Heart right ventricle (tissue), 16 donors: ENCODE data around the gene PCDHGB1. TPM values are rescaled to one million over a fixed set of nuclear protein-coding genes. Genes with fewer than 3 reads are reported as not detected.
A peak's percentile ranks its signal among the peaks of the same experiment; 100 is the strongest.
"Not testable (repeated sequence)": the region's sequence is repeated elsewhere in the genome, so short reads cannot be mapped to it uniquely, and the experiment has no call there.

Source experiments
- ATAC-seq, 8 donors: fragments of 200-7000 bp; cut with Tn5 transposase; one replicate each; pipeline ENCODE4 v1.9.1; 2020; ENCODE audit warnings: mild to moderate bottlenecking in 8 of 8, moderate library complexity in 8 of 8, moderate number of reproducible peaks in 1 of 8
- DNase-seq, 2 donors: peaks; one replicate each; pipeline ENCODE4 v3.0.0-alpha.2; 2020
- H3K27ac ChIP-seq, 10 donors: fragments of 200-600 bp; sonication (generic) in 2 of 10; one replicate each; pipeline versions ENCODE4 v1.5.0 to v1.8.0; 2020 to 2022; ENCODE audit warnings: mild to moderate bottlenecking in 3 of 10
- H3K27me3 ChIP-seq, 7 donors: fragments of 200-600 bp; one replicate each; pipeline ENCODE4 v1.8.0; 2021 to 2022; ENCODE audit warnings: mild to moderate bottlenecking in 2 of 7
- H3K36me3 ChIP-seq, 9 donors: fragments of 200-600 bp; sonication (generic) in 1 of 9; one replicate each; pipeline versions ENCODE4 v1.5.0 to v1.8.0; 2020 to 2022; ENCODE audit warnings: mild to moderate bottlenecking in 2 of 9
- H3K4me1 ChIP-seq, 9 donors: fragments of 200-600 bp; sonication (generic) in 1 of 9; one replicate each; pipeline versions ENCODE4 v1.5.0 to v1.8.0; 2020 to 2022; ENCODE audit warnings: mild to moderate bottlenecking in 4 of 9
- H3K4me3 ChIP-seq, 10 donors: fragments of 200-600 bp; sonication (generic) in 2 of 10; one replicate each; pipeline versions ENCODE4 v1.5.0 to v1.8.0; 2020 to 2022; ENCODE audit warnings: mild to moderate bottlenecking in 7 of 10, moderate library complexity in 2 of 10
- H3K9me3 ChIP-seq, 11 donors: fragments of 200-600 bp in 10 of 11; sonication (generic) in 2 of 11; one replicate each; pipeline versions ENCODE4 v1.5.0 to v1.8.0; 2013 to 2022; ENCODE audit warnings: mild to moderate bottlenecking in 2 of 11, control low read depth in 1 of 11, moderate library complexity in 1 of 11
- WGBS, 2 donors: extraction: QIAGEN DNeasy Blood & Tissue Kit; methylation state at CpG; one replicate each; pipeline ENCODE4 v1.1.7; 2013; ENCODE audit warnings: inconsistent platforms in 1 of 2; 5-methylcytosine and 5-hydroxymethylcytosine counted together
- intact Hi-C, 10 donors: fragments of 100-400 bp; cut with DNase I; formaldehyde crosslinking; loops; one replicate each; pipeline versions ENCODE4 v1.11.1 to v1.14.2; 2022
- polyA plus RNA-seq, 2 donors: library from polyadenylated mRNA; stranded (reverse); fragments of 200-250 nt; gene quantifications; one replicate each; pipeline ENCODE4 v1.2.3, GENCODE V29; 2013
- total RNA-seq, 10 donors: library from RNA; stranded (reverse); fragmentation: NEBNext Ultra II Directional in 3 of 10; extraction: Animal tissue kit (Norgen Biotek cat#: 25700) in 3 of 10; gene quantifications; one replicate each; pipeline versions ENCODE4 v1.2.1 to v1.2.4, GENCODE V29; 2021 to 2023
- TF ChIP-seq, protein P1 (sequence below), 9 donors: fragments of 200-600 bp; sonication (generic) in 2 of 9; IDR thresholded peaks; one replicate each; pipeline versions ENCODE4 v1.5.0 to v1.8.0; 2021 to 2022; ENCODE audit warnings: antibody characterized with exemption in 9 of 9, mild to moderate bottlenecking in 5 of 9, moderate library complexity in 1 of 9
- donor health status: Arrhythmogenic right ventricular cardiomyopathy.
- donor health status: ischemic (EF 13 %, LVEDD 7.1; RV severe dilation, severe dysfunction).
- donor health status: healthy with polysubstance abuse.
- donor health status: DM: no; HTN: yes; CAD: no.
- donor health status: DM: no; HTN: no; CAD: no.
- donor health status: ischemic (EF 25% LVEDD 6.9; RV normal size, moderate dysfunction).
- donor health status: ischemic (EF 25% LVEDD 5.7; RV mildly dilated, moderate dysfunction).
- donor health status: healthy.
- donor health status: DM: yes; HTN: yes; CAD: no.
- donor health status: Ischemic cardiomyopathy.
- donor health status: ischemic (EF 35%, LVEDD 5.7; RV mildly dilated, moderate dysfunction).
- donor health status: nonischemic (EF 11% LVEDD 7.7; RV severe dilation, severe dysfunction).
- donor health status: DM: yes; HTN: yes; CAD: no.
- donor health status: PGD.
- donor health status: ischemic (EF 29% LVEDD 5.4; RV normal size, mild dysfunction).
- donor health status: nonischemic (EF 23%, LVEDD 6.1; RV moderate dilation, normal function).

Gene PCDHGB1
- total and polyA plus RNA-seq, 12 donors: 0.19 to 13.2 (median 8.6) TPM

- Histone ChIP-seq H3K4me1 (peaks cover 0 to 19% (median 0%) of the 10 kb centered on the region in 9 donors), H3K36me3 (peaks cover 0 to 5% (median 0%) of the 10 kb centered on the region in 9 donors), H3K9me3 (peaks cover 0 to 78% (median 5%) of the 10 kb centered on the region in 11 donors), H3K4me3 (peak overlapping the region; percentile 29 to 63 (median 50)), H3K27ac (peak overlapping the region; percentile 5 to 83 (median 77)), H3K27me3 (peaks cover 0 to 15% (median 0%) of the 10 kb centered on the region in 7 donors)
- WGBS, 2 donors: 5 to 7% methylated on average over 27 of the region's 27 CpGs
- DNase-seq (peak; percentile 70 to 75), ATAC-seq (peak; percentile 76 to 96 (median 88))
- TF ChIP-seq, protein P1, sequence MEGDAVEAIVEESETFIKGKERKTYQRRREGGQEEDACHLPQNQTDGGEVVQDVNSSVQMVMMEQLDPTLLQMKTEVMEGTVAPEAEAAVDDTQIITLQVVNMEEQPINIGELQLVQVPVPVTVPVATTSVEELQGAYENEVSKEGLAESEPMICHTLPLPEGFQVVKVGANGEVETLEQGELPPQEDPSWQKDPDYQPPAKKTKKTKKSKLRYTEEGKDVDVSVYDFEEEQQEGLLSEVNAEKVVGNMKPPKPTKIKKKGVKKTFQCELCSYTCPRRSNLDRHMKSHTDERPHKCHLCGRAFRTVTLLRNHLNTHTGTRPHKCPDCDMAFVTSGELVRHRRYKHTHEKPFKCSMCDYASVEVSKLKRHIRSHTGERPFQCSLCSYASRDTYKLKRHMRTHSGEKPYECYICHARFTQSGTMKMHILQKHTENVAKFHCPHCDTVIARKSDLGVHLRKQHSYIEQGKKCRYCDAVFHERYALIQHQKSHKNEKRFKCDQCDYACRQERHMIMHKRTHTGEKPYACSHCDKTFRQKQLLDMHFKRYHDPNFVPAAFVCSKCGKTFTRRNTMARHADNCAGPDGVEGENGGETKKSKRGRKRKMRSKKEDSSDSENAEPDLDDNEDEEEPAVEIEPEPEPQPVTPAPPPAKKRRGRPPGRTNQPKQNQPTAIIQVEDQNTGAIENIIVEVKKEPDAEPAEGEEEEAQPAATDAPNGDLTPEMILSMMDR (IDR thresholded peaks at IDR 0.05): peak; percentile 38 to 73 (median 58)
- intact Hi-C loops: loop anchor here in 5 of 10 donors (5.0 to 10.0 kb wide), 4 partner anchors 81 to 239 kb away; partner anchors contain the start of genes PCDHB12 (in 1 of the 5) and PCDHB15 (in 1 of the 5)
Measured at GRCh38 chr5:141326088-141326854, 23.6 kb upstream of the PCDHGB1 start.

GRCh38 chr5:141328231-141328630 is 21.7 kb upstream of the PCDHGB1 start:
- Histone ChIP-seq H3K4me1 (peaks cover 0 to 14% (median 0%) of the 10 kb centered on the region in 9 donors), H3K4me3 (no peak overlapping the region), H3K36me3 (peaks cover 0 to 5% (median 0%) of the 10 kb centered on the region in 9 donors), H3K27me3 (peaks cover 0 to 25% (median 0%) of the 10 kb centered on the region in 7 donors), H3K27ac (no peak overlapping the region), H3K9me3 (peaks cover 0 to 80% (median 15%) of the 10 kb centered on the region in 11 donors)
- WGBS, 2 donors: 78 to 79% methylated on average over 8 of the region's 8 CpGs
- TF ChIP-seq, protein P1 (IDR thresholded peaks at IDR 0.05): no peak
- DNase-seq: no peak
- intact Hi-C loops: loop anchor here in 5 of 10 donors (5.0 to 10.0 kb wide), 4 partner anchors 83 to 237 kb away; partner anchors contain the start of genes PCDHB12 (in 1 of the 5) and PCDHB15 (in 1 of the 5)
- ATAC-seq: no peak

DNA sequence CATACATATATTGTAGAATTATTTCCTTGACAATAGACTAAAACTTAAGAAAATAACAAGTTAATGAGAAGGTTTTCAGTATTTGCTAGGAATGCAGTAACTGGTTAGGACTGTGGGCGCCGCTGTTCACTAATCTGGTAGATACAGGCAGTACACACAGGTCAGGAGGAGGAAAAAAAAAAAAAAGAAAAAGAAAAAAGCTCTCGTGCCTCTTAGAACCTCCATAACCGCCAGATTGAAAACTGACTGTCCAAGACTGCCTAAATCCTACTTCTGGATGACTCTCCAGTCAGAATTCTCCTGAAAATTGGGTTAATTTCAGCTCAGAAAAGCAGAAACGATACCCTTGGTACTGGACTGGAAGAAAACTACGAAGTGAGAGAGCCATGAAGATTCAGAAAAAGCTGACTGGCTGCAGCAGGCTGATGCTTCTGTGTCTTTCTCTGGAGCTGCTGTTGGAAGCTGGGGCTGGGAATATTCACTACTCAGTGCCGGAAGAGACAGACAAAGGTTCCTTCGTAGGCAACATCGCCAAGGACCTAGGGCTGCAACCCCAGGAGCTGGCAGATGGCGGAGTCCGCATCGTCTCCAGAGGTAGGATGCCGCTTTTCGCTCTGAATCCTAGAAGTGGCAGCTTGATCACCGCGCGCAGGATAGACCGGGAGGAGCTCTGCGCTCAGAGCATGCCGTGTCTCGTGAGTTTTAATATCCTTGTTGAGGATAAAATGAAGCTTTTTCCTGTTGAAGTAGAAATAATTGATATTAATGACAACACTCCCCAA is 19.4 kb upstream of the PCDHGB1 start, which contains the start of gene PCDHGA1:
PCDHGA1 (plus strand) TSS at position 216 of the 782 bp plus-strand sequence.
- ATAC-seq (peak in 7 of 8 donors; percentile 54 to 71 (median 62)), DNase-seq (no peak)
- intact Hi-C loops: loop anchor here in 1 of 10 donors (10.0 kb wide), 1 partner anchor 234 kb away; no protein-coding TSS in a partner anchor

DNA sequence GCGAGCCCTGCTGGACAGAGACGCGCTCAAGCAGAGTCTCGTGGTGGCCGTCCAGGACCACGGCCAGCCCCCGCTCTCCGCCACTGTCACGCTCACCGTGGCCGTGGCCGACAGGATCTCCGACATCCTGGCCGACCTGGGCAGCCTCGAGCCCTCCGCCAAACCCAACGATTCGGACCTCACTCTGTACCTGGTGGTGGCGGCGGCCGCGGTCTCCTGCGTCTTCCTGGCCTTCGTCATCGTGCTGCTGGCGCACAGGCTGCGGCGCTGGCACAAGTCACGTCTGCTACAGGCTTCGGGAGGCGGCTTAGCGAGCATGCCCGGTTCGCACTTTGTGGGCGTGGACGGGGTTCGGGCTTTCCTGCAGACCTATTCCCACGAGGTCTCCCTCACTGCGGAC is 17.3 kb upstream of the PCDHGB1 start:
- not testable (repeated sequence) for H3K4me3 ChIP-seq, H3K4me1 ChIP-seq, H3K36me3 ChIP-seq, DNase-seq, ATAC-seq, H3K27ac ChIP-seq
- Histone ChIP-seq H3K27me3 (peaks cover 0 to 58% (median 0%) of the 10 kb centered on the region in 7 donors), H3K9me3 (peaks cover 0 to 99% (median 19%) of the 10 kb centered on the region in 11 donors)
- intact Hi-C loops: loop anchor here in 1 of 10 donors (10.0 kb wide), 1 partner anchor 232 kb away; no protein-coding TSS in a partner anchor
- 25 to 40% methylated on average over 38 to 39 of the region's 39 CpGs for WGBS, 2 donors

More for the DNA sequence above, 19.4 kb upstream of the PCDHGB1 start, which contains the start of gene PCDHGA1:
- Histone ChIP-seq H3K4me3 (peak within 1 kb of the TSS in 9 of 10 donors; percentile 10 to 43 (median 37)), H3K27me3 (peaks cover 0 to 48% (median 0%) of the 10 kb centered on the region in 7 donors), H3K9me3 (peaks cover 0 to 92% (median 15%) of the 10 kb centered on the region in 11 donors), H3K27ac (peak within 1 kb of the TSS in 7 of 10 donors; percentile 24 to 57 (median 34)), H3K36me3 (peaks cover 0 to 5% (median 0%) of the 10 kb centered on the region in 9 donors), H3K4me1 (peaks cover 0 to 14% (median 0%) of the 10 kb centered on the region in 9 donors)
- 21 to 30% methylated on average over 21 of the region's 21 CpGs for WGBS, 2 donors
- TF ChIP-seq, protein P1 (IDR thresholded peaks at IDR 0.05): peak in 7 of 9 donors; percentile 35 to 65 (median 54)
